ENCODE measurements around the gene MYCBP. TPM values are rescaled to one million over a fixed set of nuclear protein-coding genes. Genes with fewer than 3 reads are reported as not detected.
A peak's percentile ranks its signal among the peaks of the same experiment; 100 is the strongest.

The MYCBP gene
- total and polyA plus RNA-seq, 2 of the 13 experiments (the other 11 are each of a cell fraction or from before 2014, with no cell fraction given) = 11.4 to 30.4 TPM

DNA sequence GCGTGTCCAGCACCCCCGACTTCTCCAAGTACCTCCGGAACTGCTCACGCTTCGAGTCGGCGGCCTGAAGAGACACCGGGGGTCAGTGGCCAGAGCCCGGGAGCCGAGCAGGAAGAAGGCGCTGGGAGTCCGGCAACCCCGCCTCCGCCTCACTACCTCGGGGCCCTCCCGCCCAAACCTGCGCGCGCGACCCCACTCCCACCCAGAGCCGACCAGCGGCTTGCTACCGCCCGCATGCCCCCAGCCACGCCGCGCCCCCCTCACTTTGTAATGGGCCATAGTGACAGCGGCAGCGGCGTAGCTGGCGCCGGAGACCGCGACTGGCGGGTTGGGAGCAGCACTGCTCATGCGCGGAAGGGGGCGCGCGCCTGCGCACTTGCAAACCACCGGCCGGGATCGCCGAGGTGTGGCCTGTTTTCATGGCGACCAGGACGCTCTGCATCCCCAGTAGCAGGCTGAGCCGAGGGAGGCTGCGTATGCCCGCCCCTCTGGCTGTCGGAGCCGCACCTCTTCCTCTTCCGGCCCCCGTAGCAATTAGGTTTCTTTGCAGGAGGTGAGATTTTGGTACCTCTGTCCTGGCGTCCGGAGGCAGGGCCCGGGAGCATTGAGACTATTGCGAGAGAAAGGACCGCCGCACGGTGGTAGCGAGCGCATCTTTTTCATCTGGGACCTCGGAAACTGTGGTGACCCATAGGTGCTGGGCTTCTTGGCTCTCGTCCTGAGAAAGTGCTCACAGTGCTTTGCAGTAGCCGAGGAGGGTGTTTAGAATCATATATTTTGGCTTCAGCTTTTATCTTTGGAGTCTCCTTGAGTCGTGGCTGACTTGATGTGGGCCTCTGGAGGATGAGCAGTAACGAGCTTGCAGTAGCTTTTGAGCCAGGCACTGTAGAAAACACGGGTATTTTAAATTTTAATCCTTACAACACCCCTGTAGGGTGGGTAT is at the start of gene MYCBP (continued):
- TF ChIP-seq, protein P1, sequence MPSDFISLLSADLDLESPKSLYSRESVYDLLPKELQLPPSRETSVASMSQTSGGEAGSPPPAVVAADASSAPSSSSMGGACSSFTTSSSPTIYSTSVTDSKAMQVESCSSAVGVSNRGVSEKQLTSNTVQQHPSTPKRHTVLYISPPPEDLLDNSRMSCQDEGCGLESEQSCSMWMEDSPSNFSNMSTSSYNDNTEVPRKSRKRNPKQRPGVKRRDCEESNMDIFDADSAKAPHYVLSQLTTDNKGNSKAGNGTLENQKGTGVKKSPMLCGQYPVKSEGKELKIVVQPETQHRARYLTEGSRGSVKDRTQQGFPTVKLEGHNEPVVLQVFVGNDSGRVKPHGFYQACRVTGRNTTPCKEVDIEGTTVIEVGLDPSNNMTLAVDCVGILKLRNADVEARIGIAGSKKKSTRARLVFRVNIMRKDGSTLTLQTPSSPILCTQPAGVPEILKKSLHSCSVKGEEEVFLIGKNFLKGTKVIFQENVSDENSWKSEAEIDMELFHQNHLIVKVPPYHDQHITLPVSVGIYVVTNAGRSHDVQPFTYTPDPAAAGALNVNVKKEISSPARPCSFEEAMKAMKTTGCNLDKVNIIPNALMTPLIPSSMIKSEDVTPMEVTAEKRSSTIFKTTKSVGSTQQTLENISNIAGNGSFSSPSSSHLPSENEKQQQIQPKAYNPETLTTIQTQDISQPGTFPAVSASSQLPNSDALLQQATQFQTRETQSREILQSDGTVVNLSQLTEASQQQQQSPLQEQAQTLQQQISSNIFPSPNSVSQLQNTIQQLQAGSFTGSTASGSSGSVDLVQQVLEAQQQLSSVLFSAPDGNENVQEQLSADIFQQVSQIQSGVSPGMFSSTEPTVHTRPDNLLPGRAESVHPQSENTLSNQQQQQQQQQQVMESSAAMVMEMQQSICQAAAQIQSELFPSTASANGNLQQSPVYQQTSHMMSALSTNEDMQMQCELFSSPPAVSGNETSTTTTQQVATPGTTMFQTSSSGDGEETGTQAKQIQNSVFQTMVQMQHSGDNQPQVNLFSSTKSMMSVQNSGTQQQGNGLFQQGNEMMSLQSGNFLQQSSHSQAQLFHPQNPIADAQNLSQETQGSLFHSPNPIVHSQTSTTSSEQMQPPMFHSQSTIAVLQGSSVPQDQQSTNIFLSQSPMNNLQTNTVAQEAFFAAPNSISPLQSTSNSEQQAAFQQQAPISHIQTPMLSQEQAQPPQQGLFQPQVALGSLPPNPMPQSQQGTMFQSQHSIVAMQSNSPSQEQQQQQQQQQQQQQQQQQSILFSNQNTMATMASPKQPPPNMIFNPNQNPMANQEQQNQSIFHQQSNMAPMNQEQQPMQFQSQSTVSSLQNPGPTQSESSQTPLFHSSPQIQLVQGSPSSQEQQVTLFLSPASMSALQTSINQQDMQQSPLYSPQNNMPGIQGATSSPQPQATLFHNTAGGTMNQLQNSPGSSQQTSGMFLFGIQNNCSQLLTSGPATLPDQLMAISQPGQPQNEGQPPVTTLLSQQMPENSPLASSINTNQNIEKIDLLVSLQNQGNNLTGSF (CRISPR knock-in tag; IDR thresholded peaks at IDR 0.05) = no peak; the same call in 1 of the 2 replicates
- TF ChIP-seq HDAC2 (CRISPR knock-in tag; IDR thresholded peaks at IDR 0.05) (0 out of 2 replicates have a peak, but pooled peaks have one; percentile 39), MBD4 (IDR thresholded peaks at IDR 0.05; ENCODE audit: borderline replicate concordance, low read length) (no peak), CC2D1A (CRISPR knock-in tag; IDR thresholded peaks at IDR 0.05) (no peak), ZNF446 (CRISPR knock-in tag; IDR thresholded peaks at IDR 0.05) (no peak), MTF1 (CRISPR knock-in tag; IDR thresholded peaks at IDR 0.05) (no peak), POGZ (CRISPR knock-in tag; IDR thresholded peaks at IDR 0.05) (no peak), FIP1L1 (IDR thresholded peaks at IDR 0.05; ENCODE audit: borderline replicate concordance, insufficient read depth, low read depth, low read length) (0 out of 2 replicates have a peak, but pooled peaks have one; percentile 51), ZBTB37 (CRISPR knock-in tag; IDR thresholded peaks at IDR 0.05) (no peak), NBN (conservative IDR thresholded peaks at IDR 0.05) (no peak), TERF1 (CRISPR knock-in tag; IDR thresholded peaks at IDR 0.05) (no peak), PCBP1 (IDR thresholded peaks at IDR 0.05; ENCODE audit: borderline replicate concordance, low read depth, low read length) (no peak), RFX3 (CRISPR knock-in tag; IDR thresholded peaks at IDR 0.05) (peak; percentile 90), SPEN (CRISPR knock-in tag; IDR thresholded peaks at IDR 0.05; ENCODE audit: low read depth) (peak; percentile 74; the same call in 1 of the 2 replicates), CERS6 (CRISPR knock-in tag; IDR thresholded peaks at IDR 0.05) (no peak)
- TF ChIP-seq, protein P2, sequence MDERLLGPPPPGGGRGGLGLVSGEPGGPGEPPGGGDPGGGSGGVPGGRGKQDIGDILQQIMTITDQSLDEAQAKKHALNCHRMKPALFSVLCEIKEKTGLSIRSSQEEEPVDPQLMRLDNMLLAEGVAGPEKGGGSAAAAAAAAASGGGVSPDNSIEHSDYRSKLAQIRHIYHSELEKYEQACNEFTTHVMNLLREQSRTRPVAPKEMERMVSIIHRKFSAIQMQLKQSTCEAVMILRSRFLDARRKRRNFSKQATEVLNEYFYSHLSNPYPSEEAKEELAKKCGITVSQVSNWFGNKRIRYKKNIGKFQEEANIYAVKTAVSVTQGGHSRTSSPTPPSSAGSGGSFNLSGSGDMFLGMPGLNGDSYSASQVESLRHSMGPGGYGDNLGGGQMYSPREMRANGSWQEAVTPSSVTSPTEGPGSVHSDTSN (CRISPR knock-in tag; IDR thresholded peaks at IDR 0.05) = no peak
- TF ChIP-seq, protein P3, sequence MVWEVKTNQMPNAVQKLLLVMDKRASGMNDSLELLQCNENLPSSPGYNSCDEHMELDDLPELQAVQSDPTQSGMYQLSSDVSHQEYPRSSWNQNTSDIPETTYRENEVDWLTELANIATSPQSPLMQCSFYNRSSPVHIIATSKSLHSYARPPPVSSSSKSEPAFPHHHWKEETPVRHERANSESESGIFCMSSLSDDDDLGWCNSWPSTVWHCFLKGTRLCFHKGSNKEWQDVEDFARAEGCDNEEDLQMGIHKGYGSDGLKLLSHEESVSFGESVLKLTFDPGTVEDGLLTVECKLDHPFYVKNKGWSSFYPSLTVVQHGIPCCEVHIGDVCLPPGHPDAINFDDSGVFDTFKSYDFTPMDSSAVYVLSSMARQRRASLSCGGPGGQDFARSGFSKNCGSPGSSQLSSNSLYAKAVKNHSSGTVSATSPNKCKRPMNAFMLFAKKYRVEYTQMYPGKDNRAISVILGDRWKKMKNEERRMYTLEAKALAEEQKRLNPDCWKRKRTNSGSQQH (CRISPR knock-in tag; IDR thresholded peaks at IDR 0.05; ENCODE audit: low read depth) = no peak; the same call in 1 of the 2 replicates

Data from HepG2 (cell line).